Left renal pelvis (tissue), 4 donors: ENCODE results near the gene PNPT1. TPM values are rescaled to one million over a fixed set of nuclear protein-coding genes. Genes with fewer than 3 reads are reported as not detected.
A peak's percentile ranks its signal among the peaks of the same experiment; 100 is the strongest.
"Not testable (repeated sequence)": the region's sequence is repeated elsewhere in the genome, so short reads cannot be mapped to it uniquely, and the experiment has no call there.

Experiments
- DNase-seq, 4 donors: peaks; one replicate each; pipeline ENCODE4 v3.0.0-alpha.2; 2013; ENCODE audit warnings: low read depth in 4 of 4, low spot score in 3 of 4
- polyA plus RNA-seq, 4 donors: library from polyadenylated mRNA; unstranded; fragments of 120-200 nt; gene quantifications; one replicate each; pipeline ENCODE4 v1.2.1, GENCODE V29; 2013; ENCODE audit not compliant: insufficient read length in 4 of 4

The PNPT1 gene
- polyA plus RNA-seq, 4 donors: 16.5 to 32.3 (median 24.7) TPM

DNA sequence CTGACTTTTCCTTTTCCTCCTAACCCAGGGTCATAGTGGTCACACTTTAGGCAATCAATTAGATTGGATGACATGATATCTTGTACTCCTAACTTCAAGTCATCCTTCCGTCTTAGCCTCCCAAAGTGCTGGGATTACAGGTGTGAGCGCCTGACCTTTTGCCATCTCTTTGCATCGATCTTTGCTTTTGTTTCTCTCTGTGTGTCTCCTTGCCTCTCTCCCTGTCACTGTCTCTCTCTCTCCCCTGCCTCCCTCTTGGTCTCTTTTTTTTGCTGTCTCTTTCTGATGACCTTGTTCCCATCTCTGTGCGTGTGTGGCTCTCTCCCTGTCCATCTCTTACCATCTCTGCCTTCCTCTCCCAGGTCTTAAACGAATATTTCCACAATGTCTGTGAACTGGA, 904 bp downstream of the PNPT1 start:
- DNase-seq: not testable (repeated sequence)

GRCh38 chr2:55672630-55673029, 21.0 kb downstream of the PNPT1 start:
- DNase-seq: no peak

DNA sequence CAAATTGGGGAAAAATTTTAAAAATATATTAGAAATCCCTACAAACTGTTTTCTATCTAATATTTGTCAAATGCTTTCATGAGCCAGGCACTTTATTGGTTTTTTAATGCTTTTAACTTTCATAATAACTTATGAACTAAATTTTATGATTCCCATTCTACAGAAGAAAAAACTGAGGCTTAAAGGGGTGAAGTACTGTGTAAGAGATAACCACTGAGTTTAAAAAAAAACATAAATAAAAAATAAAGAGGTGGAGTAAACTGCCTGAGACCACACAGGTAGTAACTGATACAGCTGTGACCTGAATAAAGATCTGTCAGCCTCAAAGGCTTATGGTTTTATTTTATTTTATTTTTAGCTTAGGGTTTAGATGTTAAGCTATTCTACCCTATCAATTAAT, 24.7 kb downstream of the PNPT1 start:
- no peak for DNase-seq

GRCh38 chr2:55653255-55653654, 40.4 kb downstream of the PNPT1 start:
- DNase-seq: no peak

- no peak for DNase-seq
These were observed 44.4 kb downstream of the PNPT1 start for GRCh38 chr2:55649211-55649610.

DNA sequence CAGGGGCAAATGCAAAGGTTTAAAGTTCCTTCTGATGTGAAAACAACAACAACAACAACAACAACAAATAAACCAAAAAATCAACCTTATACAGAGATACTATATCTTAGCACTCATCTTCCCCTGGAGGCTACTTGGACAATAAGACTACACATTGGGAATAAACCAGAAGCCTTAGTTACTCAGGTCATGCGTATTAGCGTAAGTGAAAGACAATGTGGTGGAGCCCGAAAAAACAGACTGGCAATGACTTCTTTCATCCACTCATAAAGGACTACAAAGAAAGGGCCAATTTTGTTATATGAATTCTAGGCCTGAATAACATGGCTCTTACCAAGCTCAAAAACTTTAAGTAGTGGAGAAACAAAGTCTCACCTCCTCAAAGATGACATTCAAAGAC, 56.8 kb downstream of the PNPT1 start:
- DNase-seq: no peak

GRCh38 chr2:55628931-55629330, 64.7 kb downstream of the PNPT1 start:
- DNase-seq: no peak

DNA sequence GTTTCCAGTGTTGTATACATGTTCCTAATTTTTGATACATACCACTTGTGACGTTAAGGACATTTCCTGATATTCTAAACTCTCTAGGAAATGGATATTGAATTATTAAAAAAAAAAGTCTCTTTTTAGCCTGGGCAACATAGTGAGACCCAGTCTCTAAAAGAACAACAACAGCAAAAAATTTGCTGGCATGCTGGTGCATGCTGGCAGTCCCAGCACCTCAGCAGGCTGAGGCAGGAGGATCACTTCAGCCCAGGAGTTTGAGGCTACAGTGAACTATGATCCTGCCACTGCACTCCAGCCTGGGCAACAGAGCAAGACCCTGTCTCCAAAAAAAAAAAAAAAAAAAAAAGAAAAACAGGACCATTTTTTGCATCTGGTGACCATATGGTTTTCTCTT, 65.7 kb downstream of the PNPT1 start:
- DNase-seq: no peak

DNA sequence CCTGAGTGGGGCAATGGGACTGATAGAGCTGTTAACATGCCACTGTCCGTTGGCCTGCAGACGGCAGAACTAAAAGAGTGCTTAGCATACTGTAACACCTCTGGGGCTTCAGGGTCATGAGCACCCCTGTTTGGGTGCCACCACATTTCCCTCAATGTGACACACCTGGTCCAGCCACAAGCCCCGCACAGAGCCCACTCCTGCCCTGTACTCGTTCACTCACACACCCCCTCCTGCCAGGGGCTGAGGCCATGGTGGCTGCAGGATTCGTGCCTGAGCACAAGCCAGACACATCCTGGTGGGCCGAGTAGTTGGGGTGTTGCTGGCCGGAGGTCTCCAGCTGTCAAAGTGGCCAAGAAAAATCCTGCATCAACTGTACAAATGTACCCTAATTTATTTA, 71.8 kb downstream of the PNPT1 start:
- DNase-seq: no peak

DNA sequence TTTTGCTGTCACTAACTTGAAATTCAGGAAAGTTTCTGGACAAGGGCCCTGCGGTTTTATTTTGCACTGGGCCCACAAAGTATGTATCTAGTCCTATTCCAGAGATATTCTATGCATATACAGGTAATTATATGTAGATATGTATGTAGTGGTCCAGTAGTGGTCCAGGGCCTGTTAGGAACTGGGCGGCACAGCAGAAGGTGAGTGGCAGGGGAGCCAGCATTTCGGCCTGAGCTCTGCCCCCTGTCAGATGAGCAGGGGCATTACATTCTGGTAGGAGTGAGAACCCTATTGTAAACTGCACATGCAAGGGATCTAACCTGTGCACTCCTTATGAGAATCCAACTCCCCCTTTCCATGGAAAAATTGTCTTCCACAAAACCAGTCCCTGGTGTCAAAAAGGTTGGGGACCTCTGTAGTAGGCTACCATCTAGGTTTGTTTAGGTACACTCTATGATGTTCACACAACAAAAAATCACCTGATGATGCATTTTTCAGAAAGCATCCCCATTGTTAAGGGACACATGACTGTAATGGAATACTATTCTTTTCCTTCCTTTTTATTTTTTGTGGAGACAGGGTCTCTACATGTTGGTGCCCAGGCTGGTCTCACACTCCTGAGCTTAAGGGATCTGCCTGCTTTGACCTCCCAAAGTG, 73.4 kb downstream of the PNPT1 start:
- no peak for DNase-seq

DNA sequence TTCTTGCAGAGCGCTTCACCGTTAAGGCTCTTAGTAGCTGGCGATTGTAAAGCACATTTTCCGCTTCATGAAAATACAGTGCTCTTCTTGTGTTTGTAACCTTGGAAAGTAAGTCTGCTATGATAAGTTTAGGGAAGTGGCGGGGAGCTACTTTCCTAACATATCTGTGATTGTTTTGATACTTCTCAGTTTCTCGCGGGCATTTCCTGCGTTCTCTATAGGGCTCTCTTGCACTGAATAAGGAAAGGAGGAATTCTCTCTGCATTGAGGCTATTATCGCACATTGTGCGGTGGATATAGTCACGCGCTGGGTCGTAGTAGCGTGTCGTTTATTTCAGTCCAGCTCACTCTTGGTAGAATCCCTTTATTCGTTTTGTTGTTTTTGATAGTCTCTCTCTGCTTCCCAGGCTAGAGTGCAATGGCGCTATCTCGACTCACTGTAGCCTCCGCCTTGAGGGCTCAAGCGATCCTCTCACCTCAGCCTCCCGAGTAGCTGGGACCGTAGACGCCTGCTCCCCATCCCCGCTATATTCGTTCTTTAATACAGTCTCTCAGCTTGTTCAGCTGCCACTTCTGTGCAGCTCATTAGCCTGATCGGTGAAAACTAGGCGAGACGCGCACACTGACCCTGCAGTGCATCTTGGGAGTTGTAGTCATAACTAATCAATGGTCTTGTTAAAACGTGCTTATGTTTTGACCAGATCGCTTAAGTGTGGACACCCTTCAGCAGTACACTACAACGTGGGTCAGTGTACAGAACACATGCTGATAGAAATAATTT, 75.2 kb downstream of the PNPT1 start:
- DNase-seq: peak in 3 of 4 donors; percentile 28 to 35 (median 35)

DNA sequence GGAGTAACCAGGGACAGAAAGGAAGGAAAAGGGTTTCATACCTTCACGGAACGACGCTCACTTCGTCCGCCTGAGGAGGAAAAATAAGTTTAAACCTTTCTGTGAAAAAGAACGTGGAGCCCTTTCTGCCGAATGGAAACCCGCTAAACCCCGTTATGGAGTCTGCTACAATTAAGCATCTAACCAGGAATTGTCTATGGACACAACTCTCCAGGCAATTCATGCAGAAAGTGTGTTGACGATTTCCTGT, 75.7 kb downstream of the PNPT1 start:
- DNase-seq: peak in 1 of 4 donors; percentile 7

DNA sequence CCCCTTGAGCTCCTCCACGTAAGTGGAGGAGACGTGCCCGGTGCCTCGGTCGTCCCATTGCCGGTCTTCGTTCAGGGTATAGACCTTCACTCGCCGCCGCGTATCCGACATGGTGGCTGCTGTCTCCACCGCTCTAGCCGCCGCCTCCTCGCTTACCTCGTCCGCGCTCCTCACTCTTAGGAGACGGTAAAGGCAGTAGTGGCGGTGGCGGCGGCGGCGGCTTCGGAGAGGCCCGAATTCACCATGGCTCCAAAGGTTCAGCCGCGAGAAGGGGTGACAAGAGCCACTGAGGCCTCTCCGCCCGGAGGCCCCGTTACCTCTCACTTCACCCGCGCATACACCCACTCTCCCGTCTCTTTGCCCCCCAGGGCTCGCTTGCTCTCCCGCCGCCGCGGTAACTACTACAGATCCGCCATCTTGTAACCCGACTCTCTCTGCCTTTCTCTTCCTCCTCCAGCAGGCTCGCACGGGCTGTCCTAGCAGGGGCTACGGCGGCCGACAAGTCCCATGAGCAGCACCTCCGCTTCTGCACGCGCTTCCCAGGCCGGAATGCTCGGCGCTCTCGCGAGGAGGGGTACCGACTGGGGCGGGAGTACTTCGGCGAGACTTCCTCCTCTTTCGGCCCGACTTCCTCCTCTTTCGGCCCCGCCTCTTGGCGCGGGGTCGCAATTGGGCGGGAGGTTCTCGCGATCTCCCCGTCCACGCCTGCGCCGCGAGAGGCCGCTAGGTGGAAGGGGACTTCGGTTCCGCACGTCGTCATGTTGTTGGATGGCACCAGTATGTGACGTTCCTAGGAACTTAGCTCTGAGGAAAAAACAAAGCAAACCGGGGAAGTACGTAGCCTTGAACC, 76.2 kb downstream of the PNPT1 start, which contains the start of gene PPP4R3B:
TSS of gene PPP4R3B (minus strand) at position 448 of the 850 bp plus-strand sequence. CDS start at position 111, 337 bp downstream.
- DNase-seq: peak; percentile 97 to 99 (median 98)

DNA sequence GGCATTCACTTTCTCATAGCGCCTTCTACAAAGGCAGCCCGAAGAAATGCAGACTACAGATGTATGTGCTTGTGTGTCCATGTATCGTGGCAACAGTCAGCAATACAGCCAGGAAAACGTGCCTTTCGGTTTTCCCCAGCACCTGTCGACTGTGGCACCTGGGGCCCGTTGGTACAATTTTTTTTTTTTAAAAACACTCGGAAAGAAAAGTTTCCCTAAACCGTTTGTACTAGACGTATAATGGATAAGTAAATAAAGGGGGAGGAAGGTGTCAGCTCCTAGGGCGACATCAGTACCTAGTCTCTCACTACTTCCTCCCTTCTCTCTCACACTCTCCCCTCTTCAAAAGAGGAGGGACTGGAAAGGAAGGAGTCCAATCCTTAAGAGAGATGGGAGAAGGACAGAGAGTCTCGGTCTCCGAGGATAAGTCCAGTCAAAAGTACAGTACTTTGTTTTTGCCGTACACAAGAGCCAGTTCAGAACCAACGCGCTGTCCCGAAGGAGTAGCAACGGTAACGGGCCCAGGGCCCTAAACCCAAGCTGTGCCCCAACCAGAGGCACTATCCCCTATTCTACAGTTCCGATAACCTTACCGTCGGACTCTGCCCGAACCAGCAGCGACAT, 77.0 kb downstream of the PNPT1 start:
- peak in 3 of 4 donors; percentile 39 to 59 (median 48) for DNase-seq

GRCh38 chr2:55611997-55612396, 81.6 kb downstream of the PNPT1 start:
- DNase-seq: no peak

- no peak for DNase-seq
These were observed 82.5 kb downstream of the PNPT1 start for GRCh38 chr2:55610954-55611743.

DNA sequence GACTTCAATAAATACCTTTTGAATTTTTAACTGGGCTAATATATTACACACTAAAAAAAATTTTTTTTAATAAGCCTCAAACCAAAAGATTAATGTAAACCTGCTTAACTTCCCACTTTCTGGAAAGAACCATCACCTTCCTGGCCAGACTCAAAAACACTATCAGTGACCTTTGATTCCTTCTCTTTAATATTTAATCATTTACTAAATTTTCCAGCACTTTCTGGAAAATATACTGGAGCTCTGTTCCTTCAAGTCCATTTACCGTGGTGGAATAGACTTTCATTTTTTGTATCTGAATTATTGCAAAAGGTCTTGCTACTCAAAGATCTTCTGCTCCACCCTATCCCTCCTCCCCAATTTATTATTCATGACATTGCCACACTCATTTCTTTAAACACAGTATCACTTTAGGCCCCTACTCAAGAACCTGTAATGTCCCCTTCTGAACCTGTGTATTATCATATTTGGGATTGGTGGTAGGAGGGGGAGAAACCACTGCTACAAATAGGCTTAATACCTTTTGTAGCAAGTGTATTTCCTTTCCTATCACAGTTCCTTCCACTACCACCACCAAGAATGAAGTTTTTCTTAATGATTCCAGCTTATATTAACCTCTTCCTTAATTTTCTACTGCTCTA, 83.6 kb downstream of the PNPT1 start:
- no peak for DNase-seq

- DNase-seq: no peak
These were observed 84.3 kb downstream of the PNPT1 start for GRCh38 chr2:55609193-55609794.

DNA sequence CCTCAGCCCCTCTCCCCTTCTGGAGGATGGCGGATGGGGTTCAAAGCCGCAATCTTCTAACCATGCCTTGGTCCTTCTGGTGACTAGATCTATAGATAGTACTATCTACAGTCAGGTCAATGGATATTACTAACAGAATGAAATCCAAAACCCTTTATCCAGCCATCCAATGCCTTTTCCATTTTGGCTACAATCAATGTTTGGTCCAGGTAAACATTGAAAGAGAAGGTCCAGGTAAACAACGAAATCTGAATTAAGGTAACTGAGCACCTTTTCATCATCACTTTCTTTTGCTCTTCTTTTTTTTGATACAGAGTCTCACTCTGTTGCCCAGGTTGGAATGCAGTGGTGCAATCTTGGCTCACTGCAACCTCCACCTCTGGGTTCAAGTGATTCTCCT, 85.9 kb downstream of the PNPT1 start:
- DNase-seq: no peak
